B cell (primary cell): ENCODE measurements around the gene CNBP. TPM values are rescaled to one million over a fixed set of nuclear protein-coding genes. Genes with fewer than 3 reads are reported as not detected.
"Not testable (repeated sequence)": the region's sequence is repeated elsewhere in the genome, so short reads cannot be mapped to it uniquely, and the experiment has no call there.

Source experiments
- ATAC-seq: fragments of 200-7000 bp; cut with Tn5 transposase; one replicate; pipeline ENCODE4 v1.10.0; 2021; ENCODE audit warnings: low read depth, mild to moderate bottlenecking, moderate number of reproducible peaks, moderate library complexity
- CTCF ChIA-PET: fragments of 350-600 bp; sonication (Branson Sonifier 250); formaldehyde crosslinking; loops from one replicate; lab custom pipeline; 2021; ENCODE audit warnings: antibody characterized with exemption, inconsistent platforms; lab: Charles Lee
- POLR2A ChIA-PET: fragments of 350-600 bp; sonication (Branson Sonifier 250); formaldehyde crosslinking; loops from one replicate; lab custom pipeline; 2021; ENCODE audit warnings: antibody characterized with exemption; lab: Charles Lee
- DNase-seq: peaks from one replicate; pipeline ENCODE4 v3.0.0; 2013
- H2AFZ ChIP-seq: 2 replicates; pipeline ENCODE4 v1.6.1; 2012; ENCODE audit warnings: mild to moderate bottlenecking, low read depth, low read length; ENCODE audit not compliant: insufficient read depth, poor library complexity, severe bottlenecking
- H3K27ac ChIP-seq, 2 donors: 1 replicate in 1 of 2; 2 replicates in 1 of 2; pipeline ENCODE4 v1.5.1; 2012 to 2013; ENCODE audit warnings: low read length in 2 of 2, mild to moderate bottlenecking in 2 of 2, moderate library complexity in 1 of 2
- H3K27me3 ChIP-seq, 4 experiments: fragments of 200-600 bp in 1 of 4; sonication (generic) in 1 of 4; replicated peaks in 1 of 4; 1 replicate in 2 of 4; 2 replicates in 2 of 4; pipeline versions ENCODE4 v1.6.1 to v1.7.0; 2013 to 2016; ENCODE audit warnings: low read length in 3 of 4, mild to moderate bottlenecking in 2 of 4, mixed read lengths in 1 of 4, moderate library complexity in 1 of 4; ENCODE audit not compliant: insufficient read depth in 4 of 4, control insufficient read depth in 3 of 4; ENCODE audit errors: control extremely low read depth in 1 of 4
- H3K36me3 ChIP-seq, 2 experiments: replicated peaks in 1 of 2; 1 replicate in 1 of 2; 2 replicates in 1 of 2; pipeline versions ENCODE4 v1.6.1 to v1.7.1; 2013; ENCODE audit warnings: low read length in 1 of 2; ENCODE audit not compliant: insufficient read depth in 2 of 2, control insufficient read depth in 1 of 2; ENCODE audit errors: control extremely low read depth in 1 of 2, extremely low read depth in 1 of 2
- H3K4me1 ChIP-seq, 2 donors: fragments of 200-600 bp in 1 of 2; sonication (generic) in 1 of 2; 1 replicate in 1 of 2; 2 replicates in 1 of 2; pipeline versions ENCODE4 v1.5.1 to v1.6.1; 2013 to 2017; ENCODE audit warnings: low read length in 2 of 2; ENCODE audit not compliant: control insufficient read depth in 2 of 2, insufficient read depth in 2 of 2
- H3K4me2 ChIP-seq: replicated peaks from 2 replicates; pipeline ENCODE3; 2012; ENCODE audit warnings: mild to moderate bottlenecking, low read depth, low read length; ENCODE audit not compliant: poor library complexity, severe bottlenecking
- H3K4me3 ChIP-seq, 5 experiments: fragments of 200-600 bp in 1 of 5; sonication (generic) in 1 of 5; 1 replicate in 3 of 5; 2 replicates in 2 of 5; pipeline versions ENCODE4 v1.5.1 to v1.7.0; 2011 to 2016; ENCODE audit warnings: low read length in 4 of 5, mild to moderate bottlenecking in 4 of 5, low read depth in 2 of 5, control low read depth in 1 of 5, moderate library complexity in 1 of 5; ENCODE audit not compliant: insufficient read depth in 1 of 5; ENCODE audit errors: control extremely low read depth in 1 of 5, extremely low read depth in 1 of 5
- H3K79me2 ChIP-seq: fragments of 200-600 bp; sonication (generic); one replicate; pipeline ENCODE4 v1.6.0; 2016; ENCODE audit warnings: low read length; ENCODE audit not compliant: control insufficient read depth, insufficient read depth
- H3K9ac ChIP-seq: fragments of 200-600 bp; sonication (generic); 2 replicates; pipeline ENCODE4 v1.6.1; 2017; ENCODE audit warnings: mild to moderate bottlenecking, low read length, moderate library complexity
- H3K9me3 ChIP-seq, 3 donors: one replicate each; pipeline versions ENCODE4 v1.6.1 to v1.7.1; 2013; ENCODE audit warnings: low read length in 2 of 3; ENCODE audit not compliant: control insufficient read depth in 2 of 3, insufficient read depth in 1 of 3; ENCODE audit errors: control extremely low read depth in 1 of 3
- H4K20me1 ChIP-seq: 2 replicates; pipeline ENCODE4 v1.6.0; 2012; ENCODE audit warnings: mild to moderate bottlenecking, low read length; ENCODE audit not compliant: insufficient read depth, control insufficient read depth, poor library complexity, severe bottlenecking
- H3K27ac Mint-ChIP-seq: one replicate; pipeline ENCODE4 v1.8.0; 2021; ENCODE audit warnings: mixed read lengths
- H3K27me3 Mint-ChIP-seq: one replicate; pipeline ENCODE4 v1.8.0; 2021; ENCODE audit warnings: mixed read lengths
- H3K4me1 Mint-ChIP-seq: one replicate; pipeline ENCODE4 v1.8.0; 2021; ENCODE audit warnings: mixed read lengths
- H3K4me3 Mint-ChIP-seq: one replicate; pipeline ENCODE4 v1.8.0; 2021; ENCODE audit warnings: mixed read lengths
- H3K9me3 Mint-ChIP-seq: one replicate; pipeline ENCODE4 v1.8.0; 2022; ENCODE audit warnings: mixed read lengths; ENCODE audit not compliant: insufficient read depth
- CTCF ChIP-seq: fragments of 200-600 bp; IDR thresholded peaks from one replicate; pipeline ENCODE4 v1.8.0; 2022; ENCODE audit warnings: antibody characterized with exemption, mild to moderate bottlenecking
- EZH2 ChIP-seq: IDR thresholded peaks from 2 replicates; pipeline ENCODE4 v1.6.1; 2012; ENCODE audit warnings: borderline replicate concordance, low read depth, mild to moderate bottlenecking, moderate library complexity, low read length; ENCODE audit not compliant: insufficient read depth, poor library complexity, severe bottlenecking
- WGBS: methylation state at CpG from one replicate; pipeline ENCODE4 v1.1.5; 2013; ENCODE audit warnings: missing lambda C conversion rate; ENCODE audit not compliant: insufficient coverage; 5-methylcytosine and 5-hydroxymethylcytosine counted together
- intact Hi-C: fragments of 100-400 bp; cut with micrococcal nuclease; formaldehyde crosslinking; loops from one replicate; pipeline ENCODE4 v1.10.0; 2022
- polyA plus RNA-seq: library from polyadenylated mRNA; depleted of rRNA; stranded (reverse); fragments of >200 nt; gene quantifications from 2 replicates; pipeline ENCODE4 v1.2.3, GENCODE V29; 2012
- total RNA-seq, 2 donors: library from RNA; stranded (reverse); fragments of 120-200 nt in 1 of 2; gene quantifications; 1 replicate in 1 of 2; 2 replicates in 1 of 2; pipeline versions ENCODE4 v1.2.3 to v1.2.4, GENCODE V29; 2013 to 2022

Gene CNBP
- total and polyA plus RNA-seq, 2 donors (not counting 1 experiment from before 2014, with no cell fraction given): 167 to 304 TPM

DNA sequence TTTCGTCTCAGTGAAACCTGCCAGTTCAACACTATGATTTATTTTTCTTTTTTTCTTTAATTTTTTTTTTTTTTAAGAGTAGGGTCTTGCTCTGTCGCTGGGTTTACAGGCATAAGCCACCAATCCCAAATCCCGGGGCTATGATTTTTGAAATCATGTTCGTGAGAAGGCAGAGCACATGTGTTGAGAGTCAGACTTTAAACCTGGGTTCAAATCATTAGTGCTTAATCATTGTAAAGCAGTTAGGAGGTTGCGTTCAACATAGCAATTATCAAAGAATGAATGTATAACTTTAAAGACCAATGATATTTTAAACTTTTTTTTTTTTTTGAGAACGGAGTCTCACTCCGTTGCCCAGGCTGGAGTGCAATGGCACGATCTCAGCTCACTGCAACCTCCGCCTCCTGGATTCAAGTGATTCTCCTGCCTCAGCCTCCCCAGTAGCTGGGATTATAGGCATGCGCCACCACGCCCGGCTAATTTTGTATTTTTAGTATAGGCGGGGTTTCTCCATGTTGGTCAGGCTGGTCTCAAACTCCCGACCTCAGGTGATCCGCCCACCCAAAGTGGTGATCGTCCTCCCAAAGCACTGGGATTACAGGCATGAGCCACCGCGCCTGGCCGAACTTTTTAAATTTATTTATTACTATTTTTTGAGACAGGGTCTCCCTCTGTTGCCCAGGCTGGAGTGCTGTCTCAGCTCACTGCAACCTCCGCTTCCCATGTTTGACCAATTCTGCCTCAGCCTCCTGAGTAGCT is 1.3 kb upstream of the CNBP start:
- Histone ChIP-seq H3K4me3 (peak overlapping the region in 1 of 5 experiments; percentile 88), H3K27ac (peak overlapping the region in 1 of 2 donors; percentile 92), H3K4me1 (peaks cover 23 to 42% of the 10 kb centered on the region in 2 donors), H3K79me2 (peaks cover 67% of the 10 kb centered on the region), H4K20me1 (peaks cover 20% of the 10 kb centered on the region), H3K9ac (peak overlapping the region; percentile 92), H3K4me2 (peak overlapping the region; percentile 85)
- H3K4me1 Mint-ChIP-seq: peaks cover 38% of the 10 kb centered on the region
- DNase-seq, H3K9me3 ChIP-seq, H3K27ac Mint-ChIP-seq, H2AFZ ChIP-seq, H3K27me3 ChIP-seq, ATAC-seq, H3K9me3 Mint-ChIP-seq, H3K27me3 Mint-ChIP-seq, H3K36me3 ChIP-seq: not testable (repeated sequence)
- intact Hi-C loops: loop anchor here (1.0 to 5.0 kb wide), 7 partner anchors 48 to 458 kb away; partner anchors contain the start of genes ACAD9, COPG1 and RAB7A
- ChIA-PET CTCF (interaction anchor here (0.7 to 5.0 kb wide), 4 partner anchors 22 to 61 kb away, joined by 3 to 30 read pairs (median 7); no protein-coding TSS in a partner anchor), POLR2A (interaction anchor here (0.7 to 1.8 kb wide), 3 partner anchors 46 to 66 kb away, joined by 3 to 9 read pairs (median 4); no protein-coding TSS in a partner anchor)
- H3K4me3 Mint-ChIP-seq: peak overlapping the region; percentile 41
- WGBS: 80% methylated on average over 10 of the region's 20 CpGs

DNA sequence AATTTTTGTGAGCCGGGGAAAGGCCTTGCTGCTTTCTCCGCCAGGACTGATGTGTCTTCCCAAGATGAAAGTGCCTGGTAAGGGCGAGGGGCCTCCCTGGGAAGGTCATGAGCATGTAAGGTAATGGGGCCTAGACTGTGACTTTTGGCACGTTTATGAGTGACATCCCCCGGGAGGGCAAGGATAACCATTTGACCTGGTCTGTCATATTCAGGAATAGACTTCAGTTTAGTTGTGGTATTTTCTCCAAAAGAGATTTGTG is 631 bp upstream of the CNBP start:
- H3K4me1 ChIP-seq: peaks cover 23 to 47% of the 10 kb centered on the region in 2 donors
- no peaks in the 10 kb centered on the region for H3K27me3 ChIP-seq
- H3K79me2 ChIP-seq: peaks cover 74% of the 10 kb centered on the region
- no peaks in the 10 kb centered on the region for H3K9me3 ChIP-seq
- peaks cover 0 to 1% of the 10 kb centered on the region in 2 experiments for H3K36me3 ChIP-seq
- peak overlapping the region; percentile 92 for H2AFZ ChIP-seq
- H3K4me2 ChIP-seq: peak overlapping the region; percentile 85
- H3K9ac ChIP-seq: peak overlapping the region; percentile 92
- ATAC-seq (no peak), DNase-seq (no peak)
- Mint-ChIP-seq H3K9me3 (no peaks in the 10 kb centered on the region), H3K4me1 (peaks cover 39% of the 10 kb centered on the region), H3K27ac (peak overlapping the region; percentile 99), H3K27me3 (no peaks in the 10 kb centered on the region), H3K4me3 (peak overlapping the region; percentile 89)
- TF ChIP-seq EZH2: no peak
- TF ChIP-seq CTCF: no peak
- H3K4me3 ChIP-seq: peak overlapping the region; percentile 66 to 100 (median 98)
- peaks cover 26% of the 10 kb centered on the region for H4K20me1 ChIP-seq
- H3K27ac ChIP-seq: peak overlapping the region; percentile 90 to 92
- WGBS: 1% methylated on average over 5 of the region's 5 CpGs
- intact Hi-C loops: loop anchor here (1.0 to 5.0 kb wide), 7 partner anchors 49 to 457 kb away; partner anchors contain the start of genes ACAD9, COPG1 and RAB7A
- ChIA-PET POLR2A (interaction anchor here (0.9 to 3.3 kb wide), 6 partner anchors 22 to 92 kb away, joined by 3 to 28 read pairs (median 6); partner anchors contain the start of gene RAB43), CTCF (interaction anchor here (1.4 to 4.9 kb wide), 5 partner anchors 10 to 65 kb away, joined by 3 to 39 read pairs (median 5); partner anchors contain the start of gene COPG1)
